H1 (cell line): ENCODE data around the gene SLC6A8. TPM values are rescaled to one million over a fixed set of nuclear protein-coding genes. Genes with fewer than 3 reads are reported as not detected.

ENCODE experiments used
- CTCF ChIA-PET: fragments of 300-600 bp; sonication (Branson Sonifier 250); formaldehyde crosslinking; loops from one replicate; lab custom pipeline; 2021; ENCODE audit not compliant: partially characterized antibody; lab: Charles Lee
- POLR2A ChIA-PET: fragments of 300-600 bp; sonication (Branson Sonifier 250); formaldehyde crosslinking; loops from one replicate; lab custom pipeline; 2021; ENCODE audit warnings: inconsistent platforms; ENCODE audit not compliant: partially characterized antibody; lab: Charles Lee
- DNase-seq, 2 experiments: peaks; one replicate each; pipeline versions ENCODE4 v3.0.0 to v3.0.0-alpha.2; 2010 to 2022; ENCODE audit warnings: low spot score in 2 of 2, low read depth in 1 of 2, mixed read lengths in 1 of 2
- FAIRE-seq: peaks from 2 replicates; lab custom pipeline; 2011; peaks lifted over from hg19 to GRCh38; lab: Jason Lieb, UNC
- H2AFZ ChIP-seq: 2 replicates; pipeline ENCODE4 v1.8.1; 2012; ENCODE audit warnings: low read length, inconsistent platforms
- H2AK5ac ChIP-seq: 2 replicates; pipeline ENCODE4 v1.6.1; 2013; ENCODE audit warnings: low read depth, low read length
- H2BK120ac ChIP-seq: replicated peaks from 2 replicates; pipeline ENCODE3; 2013; ENCODE audit warnings: low read depth, low read length, inconsistent platforms
- H2BK12ac ChIP-seq: 2 replicates; pipeline ENCODE4 v1.6.1; 2013; ENCODE audit warnings: low read depth, low read length
- H2BK15ac ChIP-seq: 2 replicates; pipeline ENCODE4 v1.6.1; 2013; ENCODE audit warnings: low read length
- H2BK20ac ChIP-seq: 2 replicates; pipeline ENCODE4 v1.6.1; 2013; ENCODE audit warnings: low read length
- H2BK5ac ChIP-seq: 2 replicates; pipeline ENCODE4 v1.6.1; 2013; ENCODE audit warnings: low read depth, low read length
- H3K14ac ChIP-seq: 2 replicates; pipeline ENCODE4 v1.6.1; 2013; ENCODE audit warnings: inconsistent platforms; ENCODE audit not compliant: insufficient read length
- H3K18ac ChIP-seq: 2 replicates; pipeline ENCODE4 v1.6.1; 2013; ENCODE audit warnings: low read length; ENCODE audit errors: extremely low read depth
- H3K23ac ChIP-seq: 2 replicates; pipeline ENCODE4 v1.6.1; 2013; ENCODE audit warnings: inconsistent platforms; ENCODE audit not compliant: insufficient read length
- H3K23me2 ChIP-seq: 2 replicates; pipeline ENCODE4 v1.6.1; 2013; ENCODE audit warnings: low read depth, low read length
- H3K27ac ChIP-seq: 2 replicates; pipeline ENCODE4 v1.6.1; 2011; ENCODE audit warnings: low read depth, low read length, inconsistent platforms
- H3K27me3 ChIP-seq, 4 experiments: replicated peaks in 1 of 4; 1 replicate in 1 of 4; 2 replicates in 3 of 4; pipeline versions ENCODE4 v1.6.1 to v1.8.1; 2011 to 2013; ENCODE audit warnings: low read length in 3 of 4, mild to moderate bottlenecking in 3 of 4, inconsistent platforms in 2 of 4, mixed read lengths in 2 of 4, moderate library complexity in 1 of 4; ENCODE audit not compliant: control insufficient read depth in 3 of 4, insufficient read depth in 3 of 4; ENCODE audit errors: extremely low read depth in 1 of 4
- H3K36me3 ChIP-seq, 4 experiments: 2 replicates each; pipeline versions ENCODE4 v1.6.1 to v1.8.1; 2011 to 2013; ENCODE audit warnings: mild to moderate bottlenecking in 4 of 4, low read length in 3 of 4, moderate library complexity in 2 of 4, control low read depth in 1 of 4, inconsistent platforms in 1 of 4; ENCODE audit not compliant: insufficient read depth in 4 of 4, control insufficient read depth in 2 of 4
- H3K4ac ChIP-seq: replicated peaks from 2 replicates; pipeline ENCODE3; 2013; ENCODE audit warnings: low read length, low read depth, mixed read lengths, inconsistent platforms; ENCODE audit not compliant: insufficient read length
- H3K4me1 ChIP-seq, 4 experiments: replicated peaks in 1 of 4; 1 replicate in 1 of 4; 2 replicates in 3 of 4; pipeline versions ENCODE4 v1.6.1 to v1.8.1; 2011 to 2013; ENCODE audit warnings: low read length in 3 of 4, inconsistent platforms in 2 of 4, mixed read lengths in 1 of 4; ENCODE audit not compliant: insufficient read depth in 4 of 4, control insufficient read depth in 3 of 4
- H3K4me2 ChIP-seq, 2 experiments: 2 replicates each; pipeline versions ENCODE4 v1.6.1 to v1.8.1; 2011 to 2013; ENCODE audit warnings: low read depth in 2 of 2, low read length in 2 of 2, control low read depth in 1 of 2, inconsistent platforms in 1 of 2, mild to moderate bottlenecking in 1 of 2; ENCODE audit not compliant: insufficient read depth in 1 of 2
- H3K4me3 ChIP-seq, 4 experiments: fragments of 200-600, 300-600 bp in 1 of 4; sonication (generic), shearing (Covaris generic), sonication (Bioruptor Twin) in 1 of 4; 2 replicates each; pipeline versions ENCODE4 v1.5.1 to v1.8.1; 2011 to 2016; ENCODE audit warnings: low read length in 4 of 4, low read depth in 3 of 4, control low read depth in 2 of 4, inconsistent platforms in 2 of 4, mild to moderate bottlenecking in 2 of 4, mixed read lengths in 1 of 4, moderate library complexity in 1 of 4; ENCODE audit not compliant: insufficient read depth in 2 of 4; ENCODE audit errors: extremely low read depth in 1 of 4
- H3K56ac ChIP-seq: replicated peaks from 2 replicates; pipeline ENCODE3; 2013; ENCODE audit warnings: low read depth, mild to moderate bottlenecking, mixed read lengths, low read length, inconsistent platforms; ENCODE audit not compliant: insufficient read length
- H3K79me1 ChIP-seq: 2 replicates; pipeline ENCODE4 v1.6.1; 2013; ENCODE audit warnings: low read depth, low read length, control low read depth
- H3K79me2 ChIP-seq, 2 experiments: 2 replicates each; pipeline versions ENCODE4 v1.6.1 to v1.8.1; 2012 to 2013; ENCODE audit warnings: low read length in 2 of 2, mild to moderate bottlenecking in 2 of 2, inconsistent platforms in 1 of 2; ENCODE audit not compliant: insufficient read depth in 2 of 2, control insufficient read depth in 1 of 2
- H3K9ac ChIP-seq, 4 experiments: replicated peaks in 1 of 4; 1 replicate in 1 of 4; 2 replicates in 3 of 4; pipeline versions ENCODE4 v1.6.1 to v1.8.1; 2011 to 2013; ENCODE audit warnings: low read depth in 3 of 4, low read length in 3 of 4, control low read depth in 2 of 4, mild to moderate bottlenecking in 2 of 4, moderate library complexity in 2 of 4, inconsistent platforms in 1 of 4; ENCODE audit errors: extremely low read depth in 1 of 4
- H3K9me3 ChIP-seq, 2 experiments: 2 replicates each; pipeline versions ENCODE4 v1.6.1 to v1.8.1; 2012 to 2013; ENCODE audit warnings: mild to moderate bottlenecking in 2 of 2, moderate library complexity in 2 of 2, control low read depth in 1 of 2, inconsistent platforms in 1 of 2, low read depth in 1 of 2, low read length in 1 of 2, mixed read lengths in 1 of 2; ENCODE audit not compliant: insufficient read depth in 2 of 2
- H4K20me1 ChIP-seq, 2 experiments: replicated peaks in 1 of 2; 2 replicates each; pipeline versions ENCODE3 to v1.8.1; 2011 to 2013; ENCODE audit warnings: inconsistent platforms in 2 of 2, low read length in 2 of 2, mild to moderate bottlenecking in 1 of 2; ENCODE audit not compliant: insufficient read depth in 2 of 2, control insufficient read depth in 1 of 2
- H4K5ac ChIP-seq: 2 replicates; pipeline ENCODE4 v1.6.1; 2013; ENCODE audit warnings: low read length, low read depth, mixed read lengths, inconsistent platforms; ENCODE audit not compliant: insufficient read length
- H4K8ac ChIP-seq: 2 replicates; pipeline ENCODE4 v1.8.0; 2013; ENCODE audit warnings: mild to moderate bottlenecking, moderate library complexity, low read length, inconsistent platforms; ENCODE audit not compliant: insufficient read depth; ENCODE audit errors: extremely low read depth
- H4K91ac ChIP-seq: replicated peaks from 2 replicates; pipeline ENCODE3; 2013; ENCODE audit warnings: low read length, mixed read lengths, inconsistent platforms; ENCODE audit not compliant: insufficient read length
- ASH2L ChIP-seq: fragments of 200-600, 300-600 bp; sonication (generic); IDR thresholded peaks from one replicate; pipeline ENCODE4 v1.7.1; 2017; ENCODE audit warnings: low read length
- CBX5 ChIP-seq: fragments of 300-800, 300-1000 bp; sonication (generic); IDR thresholded peaks from 2 replicates; pipeline ENCODE4 v1.7.1; 2016; ENCODE audit warnings: antibody characterized with exemption, low read length, low read depth
- CEBPB ChIP-seq: IDR thresholded peaks from 2 replicates; pipeline ENCODE4 v1.6.1; 2012; ENCODE audit warnings: low read depth, low read length
- FOSL1 ChIP-seq: IDR thresholded peaks from 2 replicates; pipeline ENCODE4 v1.6.1; 2011; ENCODE audit warnings: mild to moderate bottlenecking, low read depth, low read length, moderate library complexity; ENCODE audit not compliant: insufficient read depth
- HDAC2 ChIP-seq, 2 experiments: fragments of 300-600 bp in 1 of 2; sonication (generic) in 1 of 2; IDR thresholded peaks; 2 replicates each; pipeline ENCODE4 v1.6.1; 2011 to 2012; ENCODE audit warnings: low read depth in 2 of 2, low read length in 2 of 2, mild to moderate bottlenecking in 2 of 2, moderate library complexity in 2 of 2, borderline replicate concordance in 1 of 2, inconsistent platforms in 1 of 2
- HDAC6 ChIP-seq: IDR thresholded peaks from one replicate; pipeline ENCODE4 v1.7.1; 2012; ENCODE audit warnings: low read depth, mild to moderate bottlenecking, inconsistent platforms, low read length, moderate library complexity
- NANOG ChIP-seq: IDR thresholded peaks from 2 replicates; pipeline ENCODE4 v1.6.1; 2011; ENCODE audit warnings: low read length, low read depth, mild to moderate bottlenecking, inconsistent platforms; ENCODE audit not compliant: insufficient read depth, poor library complexity, severe bottlenecking
- TCF12 ChIP-seq: IDR thresholded peaks from 2 replicates; pipeline ENCODE4 v1.6.1; 2011; ENCODE audit warnings: low read depth, mild to moderate bottlenecking, low read length
- ZNF274 ChIP-seq: IDR thresholded peaks from 2 replicates; pipeline ENCODE4 v1.7.0; 2012; ENCODE audit warnings: low read length, borderline replicate concordance; ENCODE audit errors: extremely low read depth
- WGBS, 2 experiments: shearing (Covaris generic) in 1 of 2; methylation state at CpG; one replicate each; pipeline versions ENCODE4 v1.1.6 to v1.1.7; 2013 to 2015; ENCODE audit warnings: low lambda C conversion rate in 2 of 2, mixed read lengths in 2 of 2, inconsistent platforms in 1 of 2, low coverage in 1 of 2, missing lambda C conversion rate in 1 of 2; ENCODE audit not compliant: insufficient replicate concordance in 2 of 2, insufficient coverage in 1 of 2, insufficient read length in 1 of 2; ENCODE audit errors: extremely low coverage in 1 of 2, missing lambda C conversion rate in 1 of 2; 5-methylcytosine and 5-hydroxymethylcytosine counted together
- polyA plus RNA-seq, 7 experiments: library from polyadenylated mRNA; depleted of rRNA in 3 of 7; stranded (reverse) in 5 of 7; unstranded in 2 of 7; fragments of >200 nt in 5 of 7; fragments of 200-250 nt in 2 of 7; gene quantifications; 1 replicate in 5 of 7; 2 replicates in 1 of 7; 4 replicates in 1 of 7; pipeline versions ENCODE4 v1.2.1 to v1.2.3, GENCODE V29; 2011 to 2013; ENCODE audit warnings: missing spikeins in 2 of 7, mixed read lengths in 2 of 7
- total RNA-seq: library from RNA; stranded (reverse); fragmentation: NEBNext Ultra II Directional; extraction: Animal tissue kit (Norgen Biotek cat#: 25700); gene quantifications from 2 replicates; pipeline ENCODE4 v1.2.1, GENCODE V29; 2021

SLC6A8 gene
- total and polyA plus RNA-seq, 2 of the 8 experiments (the other 6 are each of a cell fraction or from before 2014, with no cell fraction given), result 87.7 to 94.7 TPM

- H4K8ac ChIP-seq, result no peak overlapping the region
- H2BK15ac ChIP-seq, result no peak overlapping the region
- no peak overlapping the region for H2BK5ac ChIP-seq
- H2BK120ac ChIP-seq, result no peak overlapping the region
- H3K23ac ChIP-seq, result no peak overlapping the region
- DNase-seq, result no peak
- ChIA-PET CTCF (interaction anchor here (1.4 to 3.9 kb wide), 3 partner anchors 16 to 94 kb away, joined by 3 to 10 read pairs (median 5); partner anchors contain the start of gene SLC6A8), POLR2A (no interaction called here)
- no peaks in the 10 kb centered on the region for H3K23me2 ChIP-seq
- H3K18ac ChIP-seq, result no peak overlapping the region
- no peaks in the 10 kb centered on the region for H3K79me1 ChIP-seq
- no peak overlapping the region for H3K9ac ChIP-seq
- TF ChIP-seq CEBPB, result no peak
- no peak for TF ChIP-seq HDAC2 (IDR thresholded peaks at IDR 0.05; ENCODE audit: borderline replicate concordance in 1 of 2, low read depth in 2 of 2, low read length in 2 of 2)
- TF ChIP-seq ASH2L, result no peak
- TF ChIP-seq CBX5, result no peak
- TF ChIP-seq NANOG, result no peak
- TF ChIP-seq TCF12, result no peak
- no peak for TF ChIP-seq FOSL1
- no peak for TF ChIP-seq ZNF274
- no peak for TF ChIP-seq HDAC6
- H3K4me2 ChIP-seq, result no peak overlapping the region
- H2AFZ ChIP-seq, result no peak overlapping the region
- no peak overlapping the region for H3K56ac ChIP-seq
- H2AK5ac ChIP-seq, result no peak overlapping the region
- H3K4me3 ChIP-seq, result no peak overlapping the region
- no peak overlapping the region for H3K27ac ChIP-seq
- H3K4me1 ChIP-seq, result no peaks in the 10 kb centered on the region; a peak in 1 of 7 replicates
- no peaks in the 10 kb centered on the region for H3K27me3 ChIP-seq
- no peak overlapping the region for H3K14ac ChIP-seq
- no peaks in the 10 kb centered on the region for H3K9me3 ChIP-seq
- H4K91ac ChIP-seq, result no peak overlapping the region
- no peak overlapping the region for H4K5ac ChIP-seq
- no peak overlapping the region for H2BK20ac ChIP-seq
- no peak overlapping the region for H3K4ac ChIP-seq
- no peak overlapping the region for H2BK12ac ChIP-seq
- no peak for FAIRE-seq
- WGBS, 2 experiments, result 98% methylated on average over 7 of the region's 16 CpGs; no CpG with 5 or more reads in 1 of the 2 experiments
- H3K79me2 ChIP-seq, result no peaks in the 10 kb centered on the region
- peaks cover 0 to 23% (median 4%) of the 10 kb centered on the region in 4 experiments; a peak in 6 of 8 replicates for H3K36me3 ChIP-seq
- H4K20me1 ChIP-seq, result no peaks in the 10 kb centered on the region
Observed at GRCh38 chrX:153703036-153703370, 15.3 kb downstream of the SLC6A8 start.
